CD4-positive, alpha-beta T cell (primary cell): Measurements from ENCODE around the gene SLC6A3. TPM values are rescaled to one million over a fixed set of nuclear protein-coding genes. Genes with fewer than 3 reads are reported as not detected.

Experiments used
- ATAC-seq: fragments of 200-7000 bp; cut with Tn5 transposase; one replicate; pipeline ENCODE4 v1.10.0; 2022; ENCODE audit warnings: mild to moderate bottlenecking; ENCODE audit not compliant: poor library complexity
- CTCF ChIA-PET: fragments of 350-600 bp; sonication (Branson Sonifier 250); formaldehyde crosslinking; loops from one replicate; lab custom pipeline; 2021; ENCODE audit warnings: antibody characterized with exemption, inconsistent platforms; lab: Charles Lee
- POLR2A ChIA-PET: fragments of 350-600 bp; sonication (Branson Sonifier 250); formaldehyde crosslinking; loops from one replicate; lab custom pipeline; 2021; ENCODE audit warnings: antibody characterized with exemption, inconsistent platforms; lab: Charles Lee
- DNase-seq, 14 experiments: peaks; one replicate each; pipeline ENCODE4 v3.0.0-alpha.2; 2013 to 2020; ENCODE audit warnings: mixed read lengths in 2 of 14
- H3K27ac ChIP-seq, 2 donors: one replicate each; pipeline versions ENCODE4 v1.5.1 to v1.7.0; 2013; ENCODE audit warnings: low read length in 2 of 2, low read depth in 1 of 2, mild to moderate bottlenecking in 1 of 2
- H3K27me3 ChIP-seq, 2 experiments: 1 replicate in 1 of 2; 2 replicates in 1 of 2; pipeline versions ENCODE4 v1.6.1 to v1.7.0; 2013; ENCODE audit warnings: low read length in 2 of 2, control low read depth in 1 of 2, mild to moderate bottlenecking in 1 of 2, moderate library complexity in 1 of 2; ENCODE audit not compliant: insufficient read depth in 2 of 2, control insufficient read depth in 1 of 2
- H3K36me3 ChIP-seq: one replicate; pipeline ENCODE4 v1.6.1; 2013; ENCODE audit warnings: low read length, control low read depth; ENCODE audit not compliant: insufficient read depth
- H3K4me1 ChIP-seq: one replicate; pipeline ENCODE4 v1.6.1; 2013; ENCODE audit warnings: low read length, control low read depth; ENCODE audit not compliant: insufficient read depth
- H3K4me3 ChIP-seq: one replicate; pipeline ENCODE4 v1.5.1; 2013; ENCODE audit warnings: mild to moderate bottlenecking, low read length, moderate library complexity
- H3K9me3 ChIP-seq, 2 experiments: 1 replicate in 1 of 2; 2 replicates in 1 of 2; pipeline versions ENCODE4 v1.6.1 to v1.7.0; 2013; ENCODE audit warnings: low read length in 2 of 2, mild to moderate bottlenecking in 2 of 2, control low read depth in 1 of 2, moderate library complexity in 1 of 2; ENCODE audit not compliant: control insufficient read depth in 1 of 2, insufficient read depth in 1 of 2
- H3K27ac Mint-ChIP-seq: one replicate; pipeline ENCODE4 v1.8.0; 2020; ENCODE audit warnings: mixed read lengths
- H3K27me3 Mint-ChIP-seq: one replicate; pipeline ENCODE4 v1.8.0; 2021; ENCODE audit warnings: mixed read lengths
- H3K36me3 Mint-ChIP-seq: one replicate; pipeline ENCODE4 v1.8.0; 2021; ENCODE audit warnings: low read depth, mixed read lengths
- H3K4me1 Mint-ChIP-seq: one replicate; pipeline ENCODE4 v1.8.0; 2021; ENCODE audit warnings: low read depth, mixed read lengths
- H3K4me3 Mint-ChIP-seq: one replicate; pipeline ENCODE4 v1.8.0; 2020; ENCODE audit warnings: mild to moderate bottlenecking, mixed read lengths
- H3K9me3 Mint-ChIP-seq: one replicate; pipeline ENCODE4 v1.8.0; 2020; ENCODE audit warnings: mixed read lengths
- intact Hi-C, 2 experiments: fragments of 100-400 bp; cut with DNase I in 1 of 2; cut with micrococcal nuclease in 1 of 2; formaldehyde crosslinking; loops; one replicate each; pipeline versions ENCODE4 v1.15.1 to v1.9.0; 2023 to 2025; cut with DNase I, micrococcal nuclease
- total RNA-seq, 174 experiments: library from RNA in 2 of 174; stranded (reverse) in 2 of 174; gene quantifications; one replicate each; pipeline ENCODE4 v1.2.3 and lab custom pipeline; 2021 to 2026
- TF ChIP-seq, protein P1 (sequence below): fragments of 200-600 bp; IDR thresholded peaks from one replicate; pipeline ENCODE4 v1.8.0; 2022; ENCODE audit warnings: antibody characterized with exemption, mild to moderate bottlenecking

Gene SLC6A3
- total RNA-seq, 2 experiments from 2014 or later: 0.08 TPM; not detected in 1

- H3K36me3 Mint-ChIP-seq: peaks cover 29% of the 10 kb centered on the region
- TF ChIP-seq, protein P1, sequence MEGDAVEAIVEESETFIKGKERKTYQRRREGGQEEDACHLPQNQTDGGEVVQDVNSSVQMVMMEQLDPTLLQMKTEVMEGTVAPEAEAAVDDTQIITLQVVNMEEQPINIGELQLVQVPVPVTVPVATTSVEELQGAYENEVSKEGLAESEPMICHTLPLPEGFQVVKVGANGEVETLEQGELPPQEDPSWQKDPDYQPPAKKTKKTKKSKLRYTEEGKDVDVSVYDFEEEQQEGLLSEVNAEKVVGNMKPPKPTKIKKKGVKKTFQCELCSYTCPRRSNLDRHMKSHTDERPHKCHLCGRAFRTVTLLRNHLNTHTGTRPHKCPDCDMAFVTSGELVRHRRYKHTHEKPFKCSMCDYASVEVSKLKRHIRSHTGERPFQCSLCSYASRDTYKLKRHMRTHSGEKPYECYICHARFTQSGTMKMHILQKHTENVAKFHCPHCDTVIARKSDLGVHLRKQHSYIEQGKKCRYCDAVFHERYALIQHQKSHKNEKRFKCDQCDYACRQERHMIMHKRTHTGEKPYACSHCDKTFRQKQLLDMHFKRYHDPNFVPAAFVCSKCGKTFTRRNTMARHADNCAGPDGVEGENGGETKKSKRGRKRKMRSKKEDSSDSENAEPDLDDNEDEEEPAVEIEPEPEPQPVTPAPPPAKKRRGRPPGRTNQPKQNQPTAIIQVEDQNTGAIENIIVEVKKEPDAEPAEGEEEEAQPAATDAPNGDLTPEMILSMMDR: no peak
- no peaks in the 10 kb centered on the region for H3K9me3 Mint-ChIP-seq
- H3K4me1 Mint-ChIP-seq: no peaks in the 10 kb centered on the region
- peak in 1 of 14 experiments; percentile 17 for DNase-seq
- POLR2A ChIA-PET: no interaction called here
- no peak for ATAC-seq
- Histone ChIP-seq H3K4me3 (no peak overlapping the region), H3K9me3 (peaks cover 0 to 15% of the 10 kb centered on the region in 2 experiments), H3K27ac (no peak overlapping the region), H3K4me1 (no peaks in the 10 kb centered on the region), H3K27me3 (no peaks in the 10 kb centered on the region), H3K36me3 (peaks cover 40% of the 10 kb centered on the region)
- intact Hi-C loops: loop anchor here in 1 of 2 experiments (5.0 kb wide), 1 partner anchor 84 kb away; no protein-coding TSS in a partner anchor
- no peak overlapping the region for H3K4me3 Mint-ChIP-seq
- no peaks in the 10 kb centered on the region for H3K27me3 Mint-ChIP-seq
- no peak overlapping the region for H3K27ac Mint-ChIP-seq
- CTCF ChIA-PET: no interaction called here
These were observed 20.8 kb upstream of the SLC6A3 start for GRCh38 chr5:1465966-1466471.

DNA sequence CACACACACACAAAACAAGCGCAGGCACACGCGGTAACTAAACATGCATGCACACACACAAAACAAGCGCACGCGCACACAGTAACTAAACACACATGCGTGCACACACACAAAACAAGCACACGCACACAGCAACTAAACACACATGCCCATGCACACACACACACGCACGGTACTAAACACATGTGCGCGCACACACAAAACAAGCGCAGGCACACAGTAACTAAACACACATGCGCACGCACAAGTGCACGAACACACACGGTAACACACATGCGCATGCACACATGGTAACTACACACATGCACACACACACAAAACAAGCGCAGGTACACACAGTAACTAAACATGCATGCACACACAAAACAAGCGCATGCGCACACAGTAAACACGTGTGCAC, 19.9 kb upstream of the SLC6A3 start:
- H3K9me3 Mint-ChIP-seq: no peaks in the 10 kb centered on the region
- H3K4me1 Mint-ChIP-seq: no peaks in the 10 kb centered on the region
- TF ChIP-seq, protein P1: no peak
- no peaks in the 10 kb centered on the region for H3K27me3 Mint-ChIP-seq
- H3K4me1 ChIP-seq: no peaks in the 10 kb centered on the region
- no peak for DNase-seq
- H3K4me3 ChIP-seq: no peak overlapping the region
- no peaks in the 10 kb centered on the region for H3K27me3 ChIP-seq
- H3K27ac ChIP-seq: no peak overlapping the region
- peaks cover 0 to 15% of the 10 kb centered on the region in 2 experiments for H3K9me3 ChIP-seq
- POLR2A ChIA-PET: no interaction called here
- H3K36me3 ChIP-seq: peaks cover 34% of the 10 kb centered on the region
- intact Hi-C loops: loop anchor here in 1 of 2 experiments (5.0 kb wide), 1 partner anchor 83 kb away; no protein-coding TSS in a partner anchor
- H3K36me3 Mint-ChIP-seq: peaks cover 34% of the 10 kb centered on the region
- CTCF ChIA-PET: no interaction called here
- no peak for ATAC-seq
- no peak overlapping the region for H3K4me3 Mint-ChIP-seq
- H3K27ac Mint-ChIP-seq: no peak overlapping the region

DNA sequence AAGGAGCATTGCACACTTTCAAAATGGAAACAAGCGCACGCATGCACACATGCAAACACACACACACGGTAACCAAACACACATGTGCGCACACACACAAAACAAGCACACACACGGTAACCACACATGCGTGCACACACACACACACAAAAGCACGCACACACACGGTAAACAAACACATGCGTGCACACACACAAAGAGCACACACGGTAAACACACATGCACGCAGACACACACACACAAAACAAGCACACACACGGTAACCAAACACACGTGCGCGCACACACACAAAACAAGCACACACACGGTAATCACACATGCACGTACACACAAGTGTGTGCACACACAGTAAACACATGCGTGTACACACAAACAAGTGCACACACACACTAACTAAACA, 19.3 kb upstream of the SLC6A3 start:
- ATAC-seq (no peak), DNase-seq (no peak)
- peaks cover 38% of the 10 kb centered on the region for H3K36me3 Mint-ChIP-seq
- no peaks in the 10 kb centered on the region for H3K4me1 Mint-ChIP-seq
- H3K9me3 Mint-ChIP-seq: no peaks in the 10 kb centered on the region
- ChIA-PET POLR2A (no interaction called here), CTCF (no interaction called here)
- TF ChIP-seq, protein P1: no peak
- H3K27me3 ChIP-seq: no peaks in the 10 kb centered on the region
- peaks cover 0 to 15% of the 10 kb centered on the region in 2 experiments for H3K9me3 ChIP-seq
- H3K4me3 Mint-ChIP-seq: no peak overlapping the region
- no peak overlapping the region for H3K4me3 ChIP-seq
- no peak overlapping the region for H3K27ac Mint-ChIP-seq
- intact Hi-C loops: no loop called here
- H3K4me1 ChIP-seq: no peaks in the 10 kb centered on the region
- H3K36me3 ChIP-seq: peaks cover 30% of the 10 kb centered on the region
- no peaks in the 10 kb centered on the region for H3K27me3 Mint-ChIP-seq
- H3K27ac ChIP-seq: no peak overlapping the region
